Measurements from ENCODE around the gene SF3A1. TPM values are rescaled to one million over a fixed set of nuclear protein-coding genes. Genes with fewer than 3 reads are reported as not detected.

The SF3A1 gene
- total RNA-seq, 1 experiment from 2014 or later = 272 TPM

GRCh38 chr22:30284172-30284571 is 72.5 kb downstream of the SF3A1 start:
- Mint-ChIP-seq H3K4me1 (peaks cover 5% of the 10 kb centered on the region), H3K27ac (no peak overlapping the region), H3K9me3 (no peaks in the 10 kb centered on the region), H3K4me3 (no peak overlapping the region), H3K27me3 (ENCODE audit: low read depth) (peaks cover 3% of the 10 kb centered on the region), H3K36me3 (no peaks in the 10 kb centered on the region)
- DNase-seq (ENCODE audit: low spot score) = no peak
- CTCF ChIA-PET = interaction anchor here (0.7 to 3.7 kb wide), 3 partner anchors 14 to 28 kb away, joined by 3 to 25 read pairs (median 18); no protein-coding TSS in a partner anchor
- no peak for ATAC-seq
- POLR2A ChIA-PET = interaction anchor here (0.6 to 0.7 kb wide), 2 partner anchors 79 to 164 kb away, joined by 3 to 4 read pairs; no protein-coding TSS in a partner anchor
- TF ChIP-seq, protein P1, sequence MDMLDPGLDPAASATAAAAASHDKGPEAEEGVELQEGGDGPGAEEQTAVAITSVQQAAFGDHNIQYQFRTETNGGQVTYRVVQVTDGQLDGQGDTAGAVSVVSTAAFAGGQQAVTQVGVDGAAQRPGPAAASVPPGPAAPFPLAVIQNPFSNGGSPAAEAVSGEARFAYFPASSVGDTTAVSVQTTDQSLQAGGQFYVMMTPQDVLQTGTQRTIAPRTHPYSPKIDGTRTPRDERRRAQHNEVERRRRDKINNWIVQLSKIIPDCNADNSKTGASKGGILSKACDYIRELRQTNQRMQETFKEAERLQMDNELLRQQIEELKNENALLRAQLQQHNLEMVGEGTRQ (CRISPR knock-in tag; IDR thresholded peaks at IDR 0.05) = no peak
- TF ChIP-seq ZNF138 (CRISPR knock-in tag; conservative IDR thresholded peaks at IDR 0.05) = no peak
- TF ChIP-seq GABPB1 (CRISPR knock-in tag; IDR thresholded peaks at IDR 0.05) = no peak
- TF ChIP-seq, protein P2, sequence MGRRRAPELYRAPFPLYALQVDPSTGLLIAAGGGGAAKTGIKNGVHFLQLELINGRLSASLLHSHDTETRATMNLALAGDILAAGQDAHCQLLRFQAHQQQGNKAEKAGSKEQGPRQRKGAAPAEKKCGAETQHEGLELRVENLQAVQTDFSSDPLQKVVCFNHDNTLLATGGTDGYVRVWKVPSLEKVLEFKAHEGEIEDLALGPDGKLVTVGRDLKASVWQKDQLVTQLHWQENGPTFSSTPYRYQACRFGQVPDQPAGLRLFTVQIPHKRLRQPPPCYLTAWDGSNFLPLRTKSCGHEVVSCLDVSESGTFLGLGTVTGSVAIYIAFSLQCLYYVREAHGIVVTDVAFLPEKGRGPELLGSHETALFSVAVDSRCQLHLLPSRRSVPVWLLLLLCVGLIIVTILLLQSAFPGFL (CRISPR knock-in tag; IDR thresholded peaks at IDR 0.05; ENCODE audit: borderline replicate concordance) = no peak
- no peak for TF ChIP-seq RORB (CRISPR knock-in tag; IDR thresholded peaks at IDR 0.05)
- TF ChIP-seq ZNF512 (CRISPR knock-in tag; IDR thresholded peaks at IDR 0.05; ENCODE audit: borderline replicate concordance) = no peak
- TF ChIP-seq ZMAT4 (CRISPR knock-in tag; IDR thresholded peaks at IDR 0.05) = no peak
- TF ChIP-seq ZNF219 (CRISPR knock-in tag; IDR thresholded peaks at IDR 0.05; ENCODE audit: borderline replicate concordance) = no peak
- TF ChIP-seq MLX (CRISPR knock-in tag; IDR thresholded peaks at IDR 0.05) = no peak
- TF ChIP-seq GTF2I (CRISPR knock-in tag; conservative IDR thresholded peaks at IDR 0.05) = no peak
- TF ChIP-seq, protein P3, sequence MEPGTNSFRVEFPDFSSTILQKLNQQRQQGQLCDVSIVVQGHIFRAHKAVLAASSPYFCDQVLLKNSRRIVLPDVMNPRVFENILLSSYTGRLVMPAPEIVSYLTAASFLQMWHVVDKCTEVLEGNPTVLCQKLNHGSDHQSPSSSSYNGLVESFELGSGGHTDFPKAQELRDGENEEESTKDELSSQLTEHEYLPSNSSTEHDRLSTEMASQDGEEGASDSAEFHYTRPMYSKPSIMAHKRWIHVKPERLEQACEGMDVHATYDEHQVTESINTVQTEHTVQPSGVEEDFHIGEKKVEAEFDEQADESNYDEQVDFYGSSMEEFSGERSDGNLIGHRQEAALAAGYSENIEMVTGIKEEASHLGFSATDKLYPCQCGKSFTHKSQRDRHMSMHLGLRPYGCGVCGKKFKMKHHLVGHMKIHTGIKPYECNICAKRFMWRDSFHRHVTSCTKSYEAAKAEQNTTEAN (CRISPR knock-in tag; IDR thresholded peaks at IDR 0.05) = no peak
- TF ChIP-seq, protein P4, sequence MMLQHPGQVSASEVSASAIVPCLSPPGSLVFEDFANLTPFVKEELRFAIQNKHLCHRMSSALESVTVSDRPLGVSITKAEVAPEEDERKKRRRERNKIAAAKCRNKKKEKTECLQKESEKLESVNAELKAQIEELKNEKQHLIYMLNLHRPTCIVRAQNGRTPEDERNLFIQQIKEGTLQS (CRISPR knock-in tag; conservative IDR thresholded peaks at IDR 0.05) = no peak

DNA sequence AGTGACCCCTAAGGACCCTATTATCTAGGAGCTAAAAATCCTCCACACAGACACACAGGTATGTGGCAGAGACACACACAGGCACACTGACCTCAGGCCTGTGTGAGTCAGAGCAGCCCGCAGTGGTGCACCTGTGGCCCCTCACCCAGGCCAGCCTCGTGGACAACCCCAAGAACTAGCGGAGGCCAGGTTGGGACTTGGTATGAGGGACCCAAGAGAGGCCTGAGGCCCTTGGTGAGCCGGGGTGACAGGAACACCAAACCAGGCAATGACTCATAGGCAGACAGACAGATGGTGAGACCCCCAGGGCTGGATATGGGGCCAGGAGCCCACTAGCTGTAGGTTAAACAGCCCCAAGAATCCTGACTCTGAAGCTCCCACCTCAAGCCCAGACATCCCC is 73.4 kb downstream of the SF3A1 start:
- H3K9me3 Mint-ChIP-seq = no peaks in the 10 kb centered on the region
- no peak for DNase-seq (ENCODE audit: low spot score)
- TF ChIP-seq FOXP1 (CRISPR knock-in tag; IDR thresholded peaks at IDR 0.05; ENCODE audit: borderline replicate concordance) (no peak), SOX15 (CRISPR knock-in tag; IDR thresholded peaks at IDR 0.05) (no peak), ZSCAN18 (CRISPR knock-in tag; IDR thresholded peaks at IDR 0.05) (no peak), TCF7 (CRISPR knock-in tag; IDR thresholded peaks at IDR 0.05; ENCODE audit: low read depth) (no peak), CREM (CRISPR knock-in tag; IDR thresholded peaks at IDR 0.05) (no peak), EMX1 (CRISPR knock-in tag; IDR thresholded peaks at IDR 0.05) (no peak)
- no peak overlapping the region for H3K4me3 Mint-ChIP-seq
- ChIA-PET CTCF (interaction anchor here (3.6 to 3.7 kb wide), 2 partner anchors 20 to 27 kb away, joined by 18 to 25 read pairs; no protein-coding TSS in a partner anchor), POLR2A (interaction anchor here (0.6 to 1.1 kb wide), 2 partner anchors 13 to 258 kb away, joined by 3 read pairs; no protein-coding TSS in a partner anchor)
- ATAC-seq = no peak
- no peak overlapping the region for H3K27ac Mint-ChIP-seq
- no peaks in the 10 kb centered on the region for H3K36me3 Mint-ChIP-seq
- H3K27me3 Mint-ChIP-seq (ENCODE audit: low read depth) = peaks cover 3% of the 10 kb centered on the region
- H3K4me1 Mint-ChIP-seq = peaks cover 4% of the 10 kb centered on the region
